NT2/D1 (cell line): ENCODE measurements around the gene KRT6C.
"Not testable (repeated sequence)": the region's sequence is repeated elsewhere in the genome, so short reads cannot be mapped to it uniquely, and the experiment has no call there.

Experiments
- DNase-seq: peaks from one replicate; pipeline ENCODE4 v3.0.0-alpha.2; 2011; ENCODE audit warnings: low read depth, low spot score
- H3K27me3 ChIP-seq: 2 replicates; pipeline ENCODE4 v1.6.0; 2011; ENCODE audit warnings: mild to moderate bottlenecking; ENCODE audit not compliant: insufficient read length, insufficient read depth
- H3K36me3 ChIP-seq: 2 replicates; pipeline ENCODE4 v1.6.1; 2011; ENCODE audit warnings: mild to moderate bottlenecking, low read length, mixed read lengths; ENCODE audit not compliant: insufficient read depth, insufficient read length
- H3K4me1 ChIP-seq: 2 replicates; pipeline ENCODE4 v1.5.1; 2011; ENCODE audit not compliant: insufficient read depth, insufficient read length
- H3K4me3 ChIP-seq: 2 replicates; pipeline ENCODE4 v1.5.1; 2011; ENCODE audit warnings: low read depth; ENCODE audit not compliant: insufficient read length
- H3K9ac ChIP-seq: 2 replicates; pipeline ENCODE4 v1.6.0; 2011; ENCODE audit warnings: low read depth; ENCODE audit not compliant: insufficient read length
- H3K9me3 ChIP-seq: 2 replicates; pipeline ENCODE4 v1.5.1; 2011; ENCODE audit warnings: mild to moderate bottlenecking, low read length; ENCODE audit not compliant: insufficient read depth
- SUZ12 ChIP-seq: IDR thresholded peaks from 2 replicates; pipeline ENCODE4 v1.6.1; 2011; ENCODE audit not compliant: insufficient read length, insufficient read depth; ENCODE audit errors: extremely low read depth
- YY1 ChIP-seq: IDR thresholded peaks from 2 replicates; pipeline ENCODE4 v1.6.1; 2011; ENCODE audit not compliant: insufficient read length, insufficient read depth
- ZNF274 ChIP-seq: IDR thresholded peaks from 2 replicates; pipeline ENCODE4 v1.6.1; 2011; ENCODE audit warnings: mild to moderate bottlenecking, low read depth, low read length

KRT6C gene

DNA sequence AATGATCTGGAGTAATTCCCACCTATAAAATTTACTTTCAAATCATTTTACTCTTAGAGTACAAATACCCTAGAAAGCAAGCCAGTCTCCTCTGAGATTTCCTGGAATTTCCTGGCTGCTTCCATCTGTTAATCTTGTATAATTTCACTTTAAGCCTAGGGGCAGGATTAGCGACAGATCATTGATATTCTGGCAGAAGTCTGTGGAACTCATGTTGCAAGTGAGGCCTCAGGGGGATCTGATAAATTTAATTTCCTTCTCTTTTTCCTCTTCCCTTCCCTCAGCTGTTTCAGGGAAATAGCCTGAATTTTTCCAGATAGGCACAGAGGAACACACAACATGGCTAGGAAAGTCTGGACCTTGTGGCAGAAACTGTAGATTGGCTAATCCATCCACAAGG, 25.3 kb upstream of the KRT6C start:
- Histone ChIP-seq H3K27me3 (no peaks in the 10 kb centered on the region), H3K9me3 (peaks cover 15% of the 10 kb centered on the region; the same call in 1 of the 2 replicates), H3K4me3 (no peak overlapping the region), H3K36me3 (no peaks in the 10 kb centered on the region), H3K4me1 (peaks cover 8% of the 10 kb centered on the region), H3K9ac (no peak overlapping the region)
- no peak for DNase-seq
- TF ChIP-seq ZNF274 (no peak), SUZ12 (no peak), YY1 (no peak)

- no peak for DNase-seq
- Histone ChIP-seq H3K9ac (no peak overlapping the region), H3K36me3 (no peaks in the 10 kb centered on the region), H3K9me3 (peaks cover 15% of the 10 kb centered on the region; the same call in 1 of the 2 replicates), H3K4me3 (no peak overlapping the region), H3K4me1 (peaks cover 8% of the 10 kb centered on the region), H3K27me3 (no peaks in the 10 kb centered on the region)
- TF ChIP-seq YY1 (no peak), SUZ12 (no peak), ZNF274 (no peak)
Measured at GRCh38 chr12:52497975-52498374, 24.4 kb upstream of the KRT6C start.

- Histone ChIP-seq H3K9me3 (peaks cover 15% of the 10 kb centered on the region; the same call in 1 of the 2 replicates), H3K36me3 (no peaks in the 10 kb centered on the region), H3K9ac (no peak overlapping the region), H3K4me3 (no peak overlapping the region), H3K27me3 (no peaks in the 10 kb centered on the region), H3K4me1 (peaks cover 8% of the 10 kb centered on the region)
- TF ChIP-seq SUZ12 (no peak), ZNF274 (no peak), YY1 (no peak)
- DNase-seq, result peak; percentile 91
Measured at GRCh38 chr12:52496590-52497071, 23.0 kb upstream of the KRT6C start.

GRCh38 chr12:52496054-52496453, 22.4 kb upstream of the KRT6C start:
- no peak for TF ChIP-seq SUZ12
- no peak for TF ChIP-seq ZNF274
- no peak for TF ChIP-seq YY1
- H3K9me3 ChIP-seq, result peaks cover 15% of the 10 kb centered on the region; the same call in 1 of the 2 replicates
- H3K27me3 ChIP-seq, result no peaks in the 10 kb centered on the region
- H3K36me3 ChIP-seq, result no peaks in the 10 kb centered on the region
- DNase-seq, result no peak
- H3K4me3 ChIP-seq, result no peak overlapping the region
- peak overlapping the region; percentile 37 for H3K9ac ChIP-seq
- H3K4me1 ChIP-seq, result peaks cover 8% of the 10 kb centered on the region

- no peaks in the 10 kb centered on the region for H3K27me3 ChIP-seq
- H3K9me3 ChIP-seq, result peaks cover 9% of the 10 kb centered on the region; the same call in 1 of the 2 replicates
- H3K36me3 ChIP-seq, result no peaks in the 10 kb centered on the region
- H3K9ac ChIP-seq, result no peak overlapping the region
- TF ChIP-seq YY1 (no peak), SUZ12 (no peak), ZNF274 (no peak)
- DNase-seq, result peak; percentile 61
- no peak overlapping the region for H3K4me3 ChIP-seq
- H3K4me1 ChIP-seq, result peaks cover 8% of the 10 kb centered on the region
Measured at GRCh38 chr12:52495389-52495788, 21.8 kb upstream of the KRT6C start.

- H3K9ac ChIP-seq, result no peak overlapping the region
- peaks cover 8% of the 10 kb centered on the region for H3K4me1 ChIP-seq
- TF ChIP-seq ZNF274, result no peak
- TF ChIP-seq YY1, result no peak
- no peak for TF ChIP-seq SUZ12
- peaks cover 10% of the 10 kb centered on the region; the same call in 1 of the 2 replicates for H3K9me3 ChIP-seq
- no peak for DNase-seq
- no peaks in the 10 kb centered on the region for H3K36me3 ChIP-seq
- no peak overlapping the region for H3K4me3 ChIP-seq
- no peaks in the 10 kb centered on the region for H3K27me3 ChIP-seq
Measured at GRCh38 chr12:52494518-52494917, 20.9 kb upstream of the KRT6C start.

- no peak overlapping the region for H3K4me3 ChIP-seq
- no peak for DNase-seq
- H3K36me3 ChIP-seq, result no peaks in the 10 kb centered on the region
- no peak overlapping the region for H3K9ac ChIP-seq
- TF ChIP-seq ZNF274, result no peak
- no peak for TF ChIP-seq SUZ12
- TF ChIP-seq YY1, result no peak
- peaks cover 8% of the 10 kb centered on the region for H3K4me1 ChIP-seq
- H3K27me3 ChIP-seq, result no peaks in the 10 kb centered on the region
- H3K9me3 ChIP-seq, result peaks cover 12% of the 10 kb centered on the region; the same call in 1 of the 2 replicates
Measured at GRCh38 chr12:52494100-52494499, 20.5 kb upstream of the KRT6C start.

GRCh38 chr12:52493172-52493571, 19.6 kb upstream of the KRT6C start, which contains the start of gene KRT6A:
TSS of gene KRT6A (minus strand) at chr12:52493257. CDS start at chr12:52493188, 69 bp downstream.
- H3K27me3 ChIP-seq, result no peaks in the 10 kb centered on the region
- H3K9me3 ChIP-seq, result peaks cover 12% of the 10 kb centered on the region; the same call in 1 of the 2 replicates
- H3K4me3 ChIP-seq, result no peak within 1 kb of the TSS
- no peak for DNase-seq
- H3K4me1 ChIP-seq, result peaks cover 8% of the 10 kb centered on the region
- no peak within 1 kb of the TSS for H3K9ac ChIP-seq
- TF ChIP-seq SUZ12, result no peak
- no peak for TF ChIP-seq YY1
- TF ChIP-seq ZNF274, result no peak
- H3K36me3 ChIP-seq, result no peaks in the 10 kb centered on the region

GRCh38 chr12:52492405-52492804, 18.8 kb upstream of the KRT6C start:
- H3K36me3 ChIP-seq, H3K9ac ChIP-seq, DNase-seq, H3K4me1 ChIP-seq, H3K27me3 ChIP-seq, H3K4me3 ChIP-seq: not testable (repeated sequence)
- peaks cover 12% of the 10 kb centered on the region; the same call in 1 of the 2 replicates for H3K9me3 ChIP-seq

GRCh38 chr12:52491495-52491894, 17.9 kb upstream of the KRT6C start:
- H3K36me3 ChIP-seq, H3K4me3 ChIP-seq, H3K4me1 ChIP-seq, H3K9ac ChIP-seq, H3K27me3 ChIP-seq, DNase-seq: not testable (repeated sequence)
- H3K9me3 ChIP-seq, result peaks cover 12% of the 10 kb centered on the region; the same call in 1 of the 2 replicates
